Suppressor macrophage treated with lipopolysaccharide for 1 hour (primary cell): ENCODE data around the gene DPYD.

Experiments used
- DNase-seq, 3 donors: peaks; one replicate each; pipeline ENCODE4 v3.0.0-alpha.2; 2020 to 2022

Gene DPYD

GRCh38 chr1:97414682-97415312, 506.0 kb downstream of the DPYD start:
- DNase-seq, result no peak

- no peak for DNase-seq
Observed at GRCh38 chr1:97412737-97413136, 508.1 kb downstream of the DPYD start.

- peak in 1 of 3 donors; percentile 19 for DNase-seq
Observed at GRCh38 chr1:97412166-97412565, 508.7 kb downstream of the DPYD start.

- DNase-seq, result no peak
Observed at GRCh38 chr1:97396463-97396862, 524.4 kb downstream of the DPYD start.

- DNase-seq, result no peak
Observed at GRCh38 chr1:97392701-97393100, 528.1 kb downstream of the DPYD start.

- DNase-seq, result no peak
Observed at GRCh38 chr1:97385536-97386277, 535.1 kb downstream of the DPYD start.

- no peak for DNase-seq
Observed at GRCh38 chr1:97384294-97384968, 536.4 kb downstream of the DPYD start.

- no peak for DNase-seq
Observed at GRCh38 chr1:97383797-97384196, 537.0 kb downstream of the DPYD start.

GRCh38 chr1:97382206-97382605, 538.6 kb downstream of the DPYD start:
- DNase-seq, result no peak

GRCh38 chr1:97379387-97380075, 541.3 kb downstream of the DPYD start:
- DNase-seq, result peak; percentile 9 to 32 (median 16)

- no peak for DNase-seq
Observed at GRCh38 chr1:97378596-97378995, 542.2 kb downstream of the DPYD start.

- DNase-seq, result no peak
Observed at GRCh38 chr1:97377432-97378034, 543.3 kb downstream of the DPYD start.

GRCh38 chr1:97373000-97373399, 547.8 kb downstream of the DPYD start:
- no peak for DNase-seq

GRCh38 chr1:97372531-97372930, 548.3 kb downstream of the DPYD start:
- no peak for DNase-seq

GRCh38 chr1:97368296-97368695, 552.5 kb downstream of the DPYD start:
- no peak for DNase-seq

- no peak for DNase-seq
Observed at GRCh38 chr1:97366984-97367383, 553.9 kb downstream of the DPYD start.

- no peak for DNase-seq
Observed at GRCh38 chr1:97365026-97365425, 555.8 kb downstream of the DPYD start.

GRCh38 chr1:97364086-97364485, 556.7 kb downstream of the DPYD start:
- no peak for DNase-seq

GRCh38 chr1:97356309-97356708, 564.5 kb downstream of the DPYD start:
- DNase-seq, result no peak

GRCh38 chr1:97352936-97353382, 567.9 kb downstream of the DPYD start:
- DNase-seq, result no peak

- no peak for DNase-seq
Observed at GRCh38 chr1:97351846-97352245, 569.0 kb downstream of the DPYD start.

- DNase-seq, result no peak
Observed at GRCh38 chr1:97350662-97351061, 570.2 kb downstream of the DPYD start.

GRCh38 chr1:97350241-97350640, 570.6 kb downstream of the DPYD start:
- no peak for DNase-seq
